Measurements from ENCODE around the gene LNX2. TPM values are rescaled to one million over a fixed set of nuclear protein-coding genes. Genes with fewer than 3 reads are reported as not detected.

Gene LNX2
- total RNA-seq, 2 donors from 2014 or later = 13.9 to 15.6 TPM

- peaks cover 30% of the 10 kb centered on the region for H3K36me3 ChIP-seq (ENCODE audit: control insufficient read depth, insufficient read depth, low read length)
- H3K9me3 Mint-ChIP-seq = no peaks in the 10 kb centered on the region
- peaks cover 7% of the 10 kb centered on the region for H3K9me3 ChIP-seq (ENCODE audit: control insufficient read depth, low read length)
- no peak overlapping the region for H3K4me3 ChIP-seq (ENCODE audit: low read length)
- no peaks in the 10 kb centered on the region for H3K27me3 ChIP-seq (ENCODE audit: control insufficient read depth, insufficient read depth, low read length, poor library complexity, severe bottlenecking)
- H3K4me1 ChIP-seq (ENCODE audit: control insufficient read depth, insufficient read depth, low read length) = no peaks in the 10 kb centered on the region
- H3K36me3 Mint-ChIP-seq (ENCODE audit: low read depth) = peaks cover 16% of the 10 kb centered on the region
- no peaks in the 10 kb centered on the region for H3K27me3 Mint-ChIP-seq (ENCODE audit: insufficient read depth)
- no peak overlapping the region for H3K27ac ChIP-seq (ENCODE audit: low read depth, low read length)
- no peak for TF ChIP-seq CTCF (conservative IDR thresholded peaks at IDR 0.05)
- H3K27ac Mint-ChIP-seq = no peak overlapping the region
- no peak for DNase-seq
- WGBS, 2 experiments (ENCODE audit: insufficient coverage in 1 of 2, insufficient read length in 1 of 2) = no CpG with 5 or more reads among the region's 1 CpG
- H3K4me1 Mint-ChIP-seq = peaks cover 7% of the 10 kb centered on the region
- H3K4me3 Mint-ChIP-seq = no peak overlapping the region
- H3K9ac ChIP-seq (ENCODE audit: extremely low read depth, low read length, poor library complexity, severe bottlenecking) = no peak overlapping the region
These were observed 49.4 kb downstream of the LNX2 start for GRCh38 chr13:27570906-27571305.

GRCh38 chr13:27569405-27569804, 50.9 kb downstream of the LNX2 start:
- Mint-ChIP-seq H3K9me3 (no peaks in the 10 kb centered on the region), H3K4me3 (no peak overlapping the region), H3K36me3 (ENCODE audit: low read depth) (peaks cover 3% of the 10 kb centered on the region), H3K27ac (no peak overlapping the region), H3K4me1 (peaks cover 7% of the 10 kb centered on the region), H3K27me3 (ENCODE audit: insufficient read depth) (no peaks in the 10 kb centered on the region)
- no peaks in the 10 kb centered on the region for H3K27me3 ChIP-seq (ENCODE audit: control insufficient read depth, insufficient read depth, low read length, poor library complexity, severe bottlenecking)
- DNase-seq = no peak
- H3K36me3 ChIP-seq (ENCODE audit: control insufficient read depth, insufficient read depth, low read length) = peaks cover 41% of the 10 kb centered on the region
- no peak overlapping the region for H3K9ac ChIP-seq (ENCODE audit: extremely low read depth, low read length, poor library complexity, severe bottlenecking)
- no peak overlapping the region for H3K4me3 ChIP-seq (ENCODE audit: low read length)
- peaks cover 1% of the 10 kb centered on the region for H3K9me3 ChIP-seq (ENCODE audit: control insufficient read depth, low read length)
- whole genome bisulfite sequencing, 2 experiments (ENCODE audit: insufficient coverage in 1 of 2, insufficient read length in 1 of 2) = 89% methylated on average over 4 of the region's 4 CpGs; no CpG with 5 or more reads in 1 of the 2 experiments
- H3K27ac ChIP-seq (ENCODE audit: low read depth, low read length) = no peak overlapping the region
- H3K4me1 ChIP-seq (ENCODE audit: control insufficient read depth, insufficient read depth, low read length) = no peaks in the 10 kb centered on the region
- no peak for TF ChIP-seq CTCF (conservative IDR thresholded peaks at IDR 0.05)

- Histone ChIP-seq H3K36me3 (ENCODE audit: control insufficient read depth, insufficient read depth, low read length) (peaks cover 57% of the 10 kb centered on the region), H3K27ac (ENCODE audit: low read depth, low read length) (no peak overlapping the region), H3K4me1 (ENCODE audit: control insufficient read depth, insufficient read depth, low read length) (no peaks in the 10 kb centered on the region), H3K27me3 (ENCODE audit: control insufficient read depth, insufficient read depth, low read length, poor library complexity, severe bottlenecking) (no peaks in the 10 kb centered on the region), H3K4me3 (ENCODE audit: low read length) (no peak overlapping the region), H3K9me3 (ENCODE audit: control insufficient read depth, low read length) (no peaks in the 10 kb centered on the region), H3K9ac (ENCODE audit: extremely low read depth, low read length, poor library complexity, severe bottlenecking) (no peak overlapping the region)
- Mint-ChIP-seq H3K4me1 (peaks cover 8% of the 10 kb centered on the region), H3K27me3 (ENCODE audit: insufficient read depth) (no peaks in the 10 kb centered on the region), H3K4me3 (no peak overlapping the region), H3K27ac (no peak overlapping the region), H3K9me3 (no peaks in the 10 kb centered on the region), H3K36me3 (ENCODE audit: low read depth) (peaks cover 10% of the 10 kb centered on the region)
- no peak for DNase-seq
- 90 to 99% methylated on average over 2 to 3 of the region's 3 CpGs for WGBS, 2 experiments (ENCODE audit: insufficient coverage in 1 of 2, insufficient read length in 1 of 2)
- no peak for TF ChIP-seq CTCF (conservative IDR thresholded peaks at IDR 0.05)
These were observed 54.5 kb downstream of the LNX2 start for GRCh38 chr13:27565818-27566217.

Data from endodermal cell (in vitro differentiated cells).